Loucy (cell line): ENCODE measurements around the gene ALDOB.

Experiments used
- H2AFZ ChIP-seq: fragments of 200-600 bp; sonication (generic); 2 replicates; pipeline ENCODE4 v1.6.0; 2016; ENCODE audit warnings: antibody characterized with exemption, mild to moderate bottlenecking, low read length, moderate library complexity
- H3F3A ChIP-seq: fragments of 200-600 bp; 2 replicates; pipeline ENCODE4 v1.6.0; 2016; ENCODE audit warnings: antibody characterized with exemption, low read depth, mild to moderate bottlenecking
- H3K27me3 ChIP-seq: fragments of 200-600 bp; sonication (generic); 2 replicates; pipeline ENCODE4 v1.6.1; 2014; ENCODE audit warnings: low read length, mild to moderate bottlenecking; ENCODE audit not compliant: insufficient read depth, poor library complexity, severe bottlenecking
- H3K36me3 ChIP-seq: fragments of 200-600 bp; sonication (generic); 2 replicates; pipeline ENCODE4 v1.6.1; 2016; ENCODE audit warnings: low read length; ENCODE audit not compliant: insufficient read depth
- H3K4me1 ChIP-seq: fragments of 200-600 bp; sonication (generic); 2 replicates; pipeline ENCODE4 v1.5.1; 2014; ENCODE audit warnings: low read length, mild to moderate bottlenecking; ENCODE audit not compliant: insufficient read depth, poor library complexity, severe bottlenecking
- H3K4me2 ChIP-seq: fragments of 200-600 bp; sonication (generic); 2 replicates; pipeline ENCODE4 v1.6.0; 2014; ENCODE audit warnings: antibody characterized with exemption, low read length, low read depth, mild to moderate bottlenecking; ENCODE audit not compliant: poor library complexity, severe bottlenecking
- H3K4me3 ChIP-seq: fragments of 200-600 bp; sonication (generic); 2 replicates; pipeline ENCODE4 v1.5.1; 2014; ENCODE audit warnings: low read length, mild to moderate bottlenecking, mixed read lengths; ENCODE audit not compliant: poor library complexity, severe bottlenecking
- H3K79me2 ChIP-seq: fragments of 200-600 bp; sonication (generic); 2 replicates; pipeline ENCODE4 v1.6.1; 2014; ENCODE audit warnings: low read length; ENCODE audit not compliant: insufficient read depth
- H3K9ac ChIP-seq: fragments of 200-600 bp; sonication (generic); 2 replicates; pipeline ENCODE4 v1.6.0; 2014; ENCODE audit warnings: mild to moderate bottlenecking, low read depth, low read length, moderate library complexity; ENCODE audit not compliant: poor library complexity, severe bottlenecking
- H3K9me2 ChIP-seq: fragments of 200-600 bp; sonication (generic); replicated peaks from 2 replicates; pipeline ENCODE4 v1.6.1; 2016; ENCODE audit warnings: low read depth, low read length, mixed read lengths
- H3K9me3 ChIP-seq: fragments of 200-600 bp; sonication (generic); 2 replicates; pipeline ENCODE4 v1.6.1; 2014; ENCODE audit warnings: mild to moderate bottlenecking, antibody characterized with exemption, low read length, low read depth; ENCODE audit not compliant: insufficient read depth
- H4K20me1 ChIP-seq: fragments of 200-600 bp; sonication (generic); 2 replicates; pipeline ENCODE4 v1.6.0; 2014; ENCODE audit warnings: antibody characterized with exemption, low read length, mild to moderate bottlenecking; ENCODE audit not compliant: insufficient read depth, poor library complexity, severe bottlenecking
- EZH2phosphoT487 ChIP-seq: fragments of 200-600 bp; IDR thresholded peaks from 2 replicates; pipeline ENCODE4 v1.6.1; 2018; ENCODE audit warnings: antibody characterized with exemption, mild to moderate bottlenecking, moderate library complexity, borderline replicate concordance
- TF ChIP-seq, protein P1 (sequence below): fragments of 200-600 bp; sonication (generic); conservative IDR thresholded peaks from 2 replicates; pipeline ENCODE4 v1.5.1; 2014; ENCODE audit warnings: mild to moderate bottlenecking, antibody characterized with exemption, low read length

ALDOB gene

DNA sequence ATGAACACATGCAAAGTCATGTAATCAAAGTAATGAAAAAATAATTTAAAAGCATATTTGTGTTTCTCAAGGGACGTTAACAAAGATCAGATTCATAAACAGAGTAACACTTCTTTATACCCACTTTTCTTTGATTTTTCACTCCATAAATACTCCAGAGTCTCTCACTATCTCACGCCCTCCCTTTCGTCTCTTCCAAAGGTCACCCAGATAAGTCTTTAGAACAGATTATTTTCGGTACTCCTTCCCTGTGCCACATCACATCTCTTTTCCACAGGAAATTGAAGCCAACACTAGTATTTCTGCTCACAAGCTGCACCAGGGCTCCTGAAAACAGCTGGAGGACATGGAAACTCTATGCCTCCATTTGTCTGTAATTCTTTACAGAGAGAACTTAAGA is 15.4 kb upstream of the ALDOB start:
- Histone ChIP-seq H3K27me3 (no peaks in the 10 kb centered on the region), H2AFZ (no peak overlapping the region), H3K4me3 (no peak overlapping the region), H3K9me2 (no peaks in the 10 kb centered on the region), H3F3A (no peaks in the 10 kb centered on the region), H3K9ac (no peak overlapping the region), H3K36me3 (no peaks in the 10 kb centered on the region), H3K79me2 (no peaks in the 10 kb centered on the region), H3K9me3 (no peaks in the 10 kb centered on the region), H3K4me2 (no peak overlapping the region), H4K20me1 (no peaks in the 10 kb centered on the region), H3K4me1 (no peaks in the 10 kb centered on the region)
- TF ChIP-seq, protein P1, sequence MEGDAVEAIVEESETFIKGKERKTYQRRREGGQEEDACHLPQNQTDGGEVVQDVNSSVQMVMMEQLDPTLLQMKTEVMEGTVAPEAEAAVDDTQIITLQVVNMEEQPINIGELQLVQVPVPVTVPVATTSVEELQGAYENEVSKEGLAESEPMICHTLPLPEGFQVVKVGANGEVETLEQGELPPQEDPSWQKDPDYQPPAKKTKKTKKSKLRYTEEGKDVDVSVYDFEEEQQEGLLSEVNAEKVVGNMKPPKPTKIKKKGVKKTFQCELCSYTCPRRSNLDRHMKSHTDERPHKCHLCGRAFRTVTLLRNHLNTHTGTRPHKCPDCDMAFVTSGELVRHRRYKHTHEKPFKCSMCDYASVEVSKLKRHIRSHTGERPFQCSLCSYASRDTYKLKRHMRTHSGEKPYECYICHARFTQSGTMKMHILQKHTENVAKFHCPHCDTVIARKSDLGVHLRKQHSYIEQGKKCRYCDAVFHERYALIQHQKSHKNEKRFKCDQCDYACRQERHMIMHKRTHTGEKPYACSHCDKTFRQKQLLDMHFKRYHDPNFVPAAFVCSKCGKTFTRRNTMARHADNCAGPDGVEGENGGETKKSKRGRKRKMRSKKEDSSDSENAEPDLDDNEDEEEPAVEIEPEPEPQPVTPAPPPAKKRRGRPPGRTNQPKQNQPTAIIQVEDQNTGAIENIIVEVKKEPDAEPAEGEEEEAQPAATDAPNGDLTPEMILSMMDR = no peak
- no peak for TF ChIP-seq EZH2phosphoT487

DNA sequence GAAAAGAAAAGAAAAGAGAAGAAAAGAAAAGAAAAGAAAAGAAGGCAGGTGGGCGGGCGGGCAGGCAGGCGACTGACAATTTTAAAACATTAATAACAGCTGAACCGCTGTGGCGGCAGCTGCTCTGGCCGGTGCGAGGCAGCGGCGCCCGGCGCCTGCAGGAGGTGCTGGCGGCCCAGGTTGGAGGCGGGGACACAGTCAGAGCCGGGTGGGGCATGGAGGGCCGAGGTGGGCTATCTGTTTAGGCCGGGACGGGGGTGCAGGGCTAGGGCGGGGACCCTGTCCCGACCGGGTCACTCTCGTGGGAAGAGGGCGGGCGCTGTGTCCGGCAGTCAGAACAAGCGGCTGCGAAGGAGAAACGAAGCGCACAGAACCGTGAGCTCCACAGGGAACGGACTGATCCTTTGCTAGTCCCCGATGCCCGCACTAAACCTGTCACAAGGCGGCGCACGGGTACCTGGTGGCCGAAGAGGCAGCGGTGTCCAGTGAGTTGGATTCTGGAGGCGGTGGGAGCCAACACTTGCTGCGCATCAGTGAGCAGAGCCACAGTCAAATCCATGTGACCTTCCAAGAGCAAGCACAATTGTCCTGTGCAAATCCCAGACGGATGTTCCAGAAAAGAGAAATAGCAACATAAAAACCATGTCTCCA is 13.6 kb upstream of the ALDOB start:
- no peaks in the 10 kb centered on the region for H3K27me3 ChIP-seq
- no peak overlapping the region for H3K4me2 ChIP-seq
- H3K9me2 ChIP-seq = no peaks in the 10 kb centered on the region
- H3F3A ChIP-seq = no peaks in the 10 kb centered on the region
- H3K9me3 ChIP-seq = no peaks in the 10 kb centered on the region
- no peaks in the 10 kb centered on the region for H3K36me3 ChIP-seq
- no peak overlapping the region for H3K4me3 ChIP-seq
- no peaks in the 10 kb centered on the region for H4K20me1 ChIP-seq
- H3K4me1 ChIP-seq = no peaks in the 10 kb centered on the region
- TF ChIP-seq, protein P1 = no peak
- no peak for TF ChIP-seq EZH2phosphoT487
- H2AFZ ChIP-seq = no peak overlapping the region
- no peaks in the 10 kb centered on the region for H3K79me2 ChIP-seq
- no peak overlapping the region for H3K9ac ChIP-seq

DNA sequence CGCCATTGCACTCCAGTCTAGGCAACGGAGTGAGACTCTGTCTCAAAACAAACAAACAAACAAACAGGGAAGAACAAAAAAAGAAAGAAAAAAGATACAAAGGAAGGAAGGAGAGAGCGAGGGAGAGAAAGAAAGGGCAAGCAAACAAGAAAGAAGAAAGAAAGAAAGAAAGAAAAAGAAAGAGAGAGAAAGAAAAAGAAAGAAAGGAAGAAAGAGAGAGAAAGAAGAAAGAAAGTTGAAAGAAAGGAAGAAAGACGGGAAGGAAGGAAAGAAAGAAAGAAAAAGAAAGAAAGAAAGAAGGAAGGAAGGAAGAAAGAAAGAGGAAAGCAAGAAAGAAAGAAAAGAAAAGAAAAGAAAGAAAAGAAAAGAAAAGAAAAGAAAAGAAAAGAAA is 13.1 kb upstream of the ALDOB start:
- H3K4me3 ChIP-seq = no peak overlapping the region
- H4K20me1 ChIP-seq = no peaks in the 10 kb centered on the region
- H2AFZ ChIP-seq = no peak overlapping the region
- no peaks in the 10 kb centered on the region for H3K9me2 ChIP-seq
- no peaks in the 10 kb centered on the region for H3K79me2 ChIP-seq
- TF ChIP-seq, protein P1 = no peak
- no peak for TF ChIP-seq EZH2phosphoT487
- no peak overlapping the region for H3K9ac ChIP-seq
- H3K36me3 ChIP-seq = no peaks in the 10 kb centered on the region
- no peaks in the 10 kb centered on the region for H3K27me3 ChIP-seq
- no peak overlapping the region for H3K4me2 ChIP-seq
- H3K4me1 ChIP-seq = no peaks in the 10 kb centered on the region
- H3K9me3 ChIP-seq = no peaks in the 10 kb centered on the region
- no peaks in the 10 kb centered on the region for H3F3A ChIP-seq
